Activated CD4-positive, CD25-positive, alpha-beta regulatory T cell treated with anti-CD3 and anti-CD28 coated beads, Interleukin-2, amount 50 U/mL, for 24 hours (primary cell): Measurements from ENCODE around the gene C5orf63.
"Not testable (repeated sequence)": the region's sequence is repeated elsewhere in the genome, so short reads cannot be mapped to it uniquely, and the experiment has no call there.

Source experiments
- ATAC-seq, 2 donors: fragments of 150-1000 bp; cut with Tn5 transposase; one replicate each; pipeline ENCODE4 v1.10.0; 2021; ENCODE audit warnings: mild to moderate bottlenecking in 1 of 2, moderate library complexity in 1 of 2

Gene C5orf63

GRCh38 chr5:127070243-127070642 lies 3.1 kb downstream of the C5orf63 start:
- no peak for ATAC-seq

- ATAC-seq = no peak
Observed at GRCh38 chr5:127068493-127069214, 4.6 kb downstream of the C5orf63 start.

GRCh38 chr5:127066721-127067120 lies 6.6 kb downstream of the C5orf63 start:
- no peak for ATAC-seq

DNA sequence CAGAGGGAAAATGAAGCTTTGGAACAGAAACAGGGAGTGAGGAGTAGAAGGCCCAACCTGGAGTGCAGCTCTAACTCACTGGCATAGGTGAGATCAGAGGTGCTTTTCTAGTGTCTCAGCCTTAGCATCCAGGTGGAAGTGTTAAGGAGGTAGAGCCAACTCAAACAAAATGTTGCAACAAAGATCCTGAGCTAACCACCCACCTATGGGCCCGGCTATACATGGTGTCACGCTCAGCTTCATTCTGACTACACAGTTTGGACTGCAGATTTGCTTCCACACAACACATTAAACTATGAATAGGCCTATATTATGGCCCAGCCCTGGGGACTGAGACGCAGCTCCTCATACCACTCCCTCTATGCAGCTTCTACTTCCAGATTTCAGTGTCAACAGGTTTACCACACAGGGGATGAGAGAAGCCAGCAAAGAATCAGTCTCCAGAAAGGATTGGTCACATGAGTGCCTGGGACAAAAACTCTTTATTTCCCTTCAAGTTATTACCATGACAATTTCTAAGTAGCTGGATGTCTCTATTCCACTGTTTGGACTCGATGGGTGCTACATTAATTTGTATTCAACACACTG lies 9.0 kb downstream of the C5orf63 start:
- ATAC-seq = no peak

GRCh38 chr5:127063257-127063913 lies 9.9 kb downstream of the C5orf63 start:
- ATAC-seq = no peak

DNA sequence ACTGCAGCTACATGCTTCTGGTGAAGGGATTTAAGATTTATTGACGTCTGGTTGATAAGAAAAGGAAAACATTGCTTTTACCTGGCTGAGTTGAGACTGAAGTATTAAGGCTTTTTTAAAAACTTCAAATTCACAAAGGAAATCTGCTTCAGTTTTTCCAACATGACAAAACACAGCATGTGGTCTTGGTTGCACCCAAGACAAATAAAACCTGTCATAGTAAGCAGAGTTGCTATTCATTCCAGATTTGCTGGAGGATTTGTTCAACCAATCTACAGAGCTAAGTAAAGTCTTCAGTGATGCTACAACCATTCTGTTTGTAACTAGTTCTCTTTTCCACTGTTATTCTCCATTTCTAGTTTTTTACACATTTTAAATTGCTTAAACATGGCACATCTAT lies 11.3 kb downstream of the C5orf63 start:
- ATAC-seq = no peak

- ATAC-seq = no peak
Observed at GRCh38 chr5:127061537-127061936, 11.8 kb downstream of the C5orf63 start.

GRCh38 chr5:127060470-127060985 lies 12.8 kb downstream of the C5orf63 start:
- ATAC-seq = peak; percentile 44 to 59

- ATAC-seq = no peak
Observed at GRCh38 chr5:127056896-127057295, 16.4 kb downstream of the C5orf63 start.

DNA sequence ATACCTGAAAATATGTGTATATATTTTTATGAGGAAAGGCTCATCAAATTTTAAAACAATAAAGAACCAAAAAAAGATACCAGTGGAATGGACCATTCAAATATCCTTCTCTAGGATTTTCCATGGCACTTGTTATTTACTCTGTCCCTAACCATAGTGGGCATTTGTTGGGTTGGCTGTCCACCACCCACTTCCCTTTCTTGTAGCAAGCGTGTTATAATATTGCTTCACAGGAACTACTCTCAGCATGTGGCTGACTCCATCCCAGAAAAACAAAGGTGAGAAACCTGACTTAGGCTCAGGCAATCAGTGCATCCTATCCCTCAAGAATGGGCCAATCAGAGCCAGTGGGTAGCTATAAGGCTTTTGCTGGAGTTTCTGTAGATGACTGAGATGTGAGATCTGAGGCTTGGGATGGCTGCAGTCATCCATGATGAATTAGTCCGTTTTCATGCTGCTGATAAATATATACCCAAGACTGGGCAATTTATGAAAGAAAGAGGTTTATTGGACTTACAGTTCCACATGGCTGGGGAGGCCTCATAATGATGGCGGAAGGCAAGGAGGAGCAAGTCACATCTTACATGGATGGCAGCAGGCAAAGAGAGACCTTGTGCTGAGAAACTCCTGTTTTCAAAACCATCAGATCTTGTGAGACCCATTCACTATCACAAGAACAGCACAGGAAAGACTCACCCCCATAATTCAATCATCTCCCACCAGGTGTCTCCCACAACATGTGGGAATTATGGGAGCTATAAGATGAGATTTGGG lies 17.2 kb downstream of the C5orf63 start:
- ATAC-seq = no peak

GRCh38 chr5:127053551-127053950 lies 19.8 kb downstream of the C5orf63 start:
- ATAC-seq = not testable (repeated sequence)

GRCh38 chr5:127053049-127053448 lies 20.3 kb downstream of the C5orf63 start:
- no peak for ATAC-seq

- ATAC-seq = no peak
Observed at GRCh38 chr5:127051591-127051990, 21.7 kb downstream of the C5orf63 start.

GRCh38 chr5:127046343-127047072 lies 26.8 kb downstream of the C5orf63 start:
- ATAC-seq = no peak

- ATAC-seq = no peak
Observed at GRCh38 chr5:127042593-127042992, 30.7 kb downstream of the C5orf63 start.

DNA sequence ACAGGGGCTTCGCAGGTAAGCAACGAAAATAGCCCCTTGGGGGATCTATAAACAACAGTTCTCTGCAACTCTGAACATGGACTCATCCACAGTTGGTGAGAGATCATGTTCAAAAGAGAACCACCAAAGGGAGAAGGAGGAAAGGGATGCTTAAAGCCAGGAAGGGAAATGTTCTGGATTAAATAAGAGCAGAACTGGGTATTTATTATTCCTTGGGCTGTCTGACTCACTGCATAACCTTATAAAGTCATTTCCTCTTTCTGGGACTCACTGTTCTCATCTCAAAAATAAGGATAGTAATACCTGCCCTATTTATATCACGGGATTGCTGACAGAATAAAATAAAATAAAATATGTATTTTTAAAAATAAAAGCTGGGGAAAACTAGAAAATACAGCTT lies 31.7 kb downstream of the C5orf63 start:
- no peak for ATAC-seq

GRCh38 chr5:127040796-127041520 lies 32.3 kb downstream of the C5orf63 start:
- no peak for ATAC-seq

DNA sequence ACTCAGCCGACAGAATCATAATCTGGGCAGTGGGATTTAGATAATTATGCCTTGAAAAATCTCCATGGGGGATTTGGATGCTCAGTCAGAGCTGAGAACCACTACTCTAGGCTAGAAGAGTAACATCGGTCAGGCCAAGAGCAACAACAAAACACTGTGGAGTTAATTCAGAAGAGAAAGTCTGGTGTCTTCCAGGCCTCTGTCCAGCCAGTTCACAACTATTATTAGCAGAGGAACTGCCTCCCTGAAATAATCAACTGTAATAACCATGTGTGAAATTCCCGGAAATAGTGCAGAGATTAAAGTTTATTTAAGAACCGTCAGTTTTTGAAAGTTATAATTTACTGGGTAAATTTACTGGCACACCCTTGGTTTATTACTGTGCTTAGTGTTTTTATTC lies 34.8 kb downstream of the C5orf63 start:
- ATAC-seq = no peak

DNA sequence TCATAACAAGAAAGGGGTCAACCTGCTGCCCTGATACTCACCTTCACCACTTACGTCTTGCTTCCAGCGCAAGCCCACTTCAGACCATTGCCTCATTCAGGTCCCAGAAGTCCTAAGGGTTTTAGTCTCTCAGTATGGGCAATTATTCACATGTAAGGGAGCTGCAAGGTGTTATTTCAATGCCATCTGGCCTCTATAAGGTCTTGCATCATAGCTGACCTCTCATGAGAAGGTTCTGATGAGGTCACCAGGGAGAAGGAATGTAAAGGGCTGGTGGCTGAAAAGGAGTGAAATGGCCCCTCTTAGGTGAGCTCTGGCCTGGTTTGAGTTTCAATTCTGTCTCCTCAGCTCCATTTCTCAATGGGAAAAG lies 41.5 kb downstream of the C5orf63 start:
- no peak for ATAC-seq

- ATAC-seq = peak in 1 of 2 donors; percentile 9
Observed at GRCh38 chr5:127031147-127031862, 42.0 kb downstream of the C5orf63 start.
